GM19455 (cell line): Measurements from ENCODE around the gene GLA.

Experiments
- ATAC-seq: cut with Tn5 transposase; IDR thresholded peaks from one replicate; pipeline ENCODE4 v1.9.1; 2021; ENCODE audit not compliant: unreplicated experiment

Gene GLA

DNA sequence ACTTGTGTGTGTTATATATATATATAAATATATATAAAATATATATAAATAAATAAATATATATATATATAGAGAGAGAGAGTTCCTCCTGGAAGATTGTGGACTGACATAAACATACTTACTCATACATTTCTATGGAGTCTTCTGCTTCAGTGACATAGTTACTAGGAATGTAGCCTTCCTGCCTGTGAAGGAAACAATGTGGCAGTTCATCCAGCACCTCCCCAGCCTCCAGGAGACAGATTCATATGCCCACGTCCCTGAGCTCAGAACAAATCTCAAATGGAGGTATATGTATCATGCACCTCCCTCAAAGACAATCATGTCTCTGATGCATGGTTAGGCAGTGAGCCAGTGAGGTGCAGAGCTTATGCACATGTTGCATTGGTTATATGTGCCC lies 47.8 kb downstream of the GLA start:
- no peak for ATAC-seq

- no peak for ATAC-seq
These were observed 50.4 kb downstream of the GLA start for GRCh38 chrX:101357166-101357795.

GRCh38 chrX:101349193-101349562 lies 58.5 kb downstream of the GLA start:
- ATAC-seq: no peak

GRCh38 chrX:101348452-101349192 lies 59.1 kb downstream of the GLA start, which contains the start of gene TIMM8A:
Gene TIMM8A, minus strand, starts transcription at chrX:101348742. Its CDS starts 78 bp downstream, at chrX:101348664.
- ATAC-seq: peak; percentile 98

DNA sequence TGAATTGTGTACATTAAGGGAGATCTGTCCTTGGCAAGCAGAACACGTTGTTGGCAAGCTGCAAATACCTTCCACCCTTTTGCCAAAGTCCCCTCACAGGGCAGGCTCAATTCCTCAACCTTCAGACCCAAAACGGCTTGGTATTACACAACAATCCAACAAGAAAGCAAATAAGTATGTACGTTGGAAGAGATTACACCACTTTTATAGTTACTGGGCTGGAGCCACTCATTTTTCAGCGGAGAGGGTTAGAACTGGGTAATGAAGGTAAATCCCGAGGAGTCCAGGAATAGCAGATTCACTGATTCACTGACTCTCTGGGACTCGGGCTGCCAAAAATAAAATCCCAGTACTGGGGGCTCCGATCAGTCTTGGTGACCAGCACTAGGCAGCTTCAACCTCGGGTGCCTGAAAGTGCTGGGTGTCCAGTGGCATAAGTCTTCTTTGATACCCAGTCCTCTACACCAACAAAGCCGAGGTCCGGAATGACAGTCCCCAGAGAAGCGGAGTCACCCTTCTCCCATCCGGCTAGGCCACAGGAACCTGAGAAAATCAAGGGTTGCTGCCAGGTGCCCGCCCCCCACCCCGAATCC lies 59.8 kb downstream of the GLA start:
- peak; percentile 8 for ATAC-seq
